ENCODE data around the gene SPSB1. TPM values are rescaled to one million over a fixed set of nuclear protein-coding genes. Genes with fewer than 3 reads are reported as not detected.

The SPSB1 gene
- total RNA-seq, 4 donors from 2014 or later = 33.5 to 111 (median 76.3) TPM

DNA sequence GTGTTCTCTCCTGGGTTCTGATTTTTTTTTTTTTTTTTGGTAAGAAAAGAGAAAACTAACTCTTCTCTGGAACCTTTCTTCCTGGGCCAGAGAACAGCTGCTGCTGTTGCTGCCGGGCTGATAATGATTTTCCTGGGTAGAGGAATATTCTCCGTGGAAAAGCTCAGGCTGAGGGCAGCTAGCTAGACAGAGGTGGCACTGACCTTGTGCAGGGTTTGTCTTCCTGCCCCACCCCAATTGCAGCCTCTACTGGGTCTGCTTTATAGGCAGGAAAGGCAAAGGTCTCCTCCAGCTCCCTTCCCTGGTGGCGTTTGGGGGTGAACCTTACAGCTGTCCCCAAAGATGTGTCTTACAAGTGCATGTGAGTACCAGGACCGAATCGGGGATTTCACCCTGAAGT is 79.3 kb downstream of the SPSB1 start:
- ATAC-seq (ENCODE audit: low FRiP score) (no peak), DNase-seq (ENCODE audit: low spot score) (no peak)
- TF ChIP-seq, protein P1, sequence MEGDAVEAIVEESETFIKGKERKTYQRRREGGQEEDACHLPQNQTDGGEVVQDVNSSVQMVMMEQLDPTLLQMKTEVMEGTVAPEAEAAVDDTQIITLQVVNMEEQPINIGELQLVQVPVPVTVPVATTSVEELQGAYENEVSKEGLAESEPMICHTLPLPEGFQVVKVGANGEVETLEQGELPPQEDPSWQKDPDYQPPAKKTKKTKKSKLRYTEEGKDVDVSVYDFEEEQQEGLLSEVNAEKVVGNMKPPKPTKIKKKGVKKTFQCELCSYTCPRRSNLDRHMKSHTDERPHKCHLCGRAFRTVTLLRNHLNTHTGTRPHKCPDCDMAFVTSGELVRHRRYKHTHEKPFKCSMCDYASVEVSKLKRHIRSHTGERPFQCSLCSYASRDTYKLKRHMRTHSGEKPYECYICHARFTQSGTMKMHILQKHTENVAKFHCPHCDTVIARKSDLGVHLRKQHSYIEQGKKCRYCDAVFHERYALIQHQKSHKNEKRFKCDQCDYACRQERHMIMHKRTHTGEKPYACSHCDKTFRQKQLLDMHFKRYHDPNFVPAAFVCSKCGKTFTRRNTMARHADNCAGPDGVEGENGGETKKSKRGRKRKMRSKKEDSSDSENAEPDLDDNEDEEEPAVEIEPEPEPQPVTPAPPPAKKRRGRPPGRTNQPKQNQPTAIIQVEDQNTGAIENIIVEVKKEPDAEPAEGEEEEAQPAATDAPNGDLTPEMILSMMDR (IDR thresholded peaks at IDR 0.05) = no peak

DNA sequence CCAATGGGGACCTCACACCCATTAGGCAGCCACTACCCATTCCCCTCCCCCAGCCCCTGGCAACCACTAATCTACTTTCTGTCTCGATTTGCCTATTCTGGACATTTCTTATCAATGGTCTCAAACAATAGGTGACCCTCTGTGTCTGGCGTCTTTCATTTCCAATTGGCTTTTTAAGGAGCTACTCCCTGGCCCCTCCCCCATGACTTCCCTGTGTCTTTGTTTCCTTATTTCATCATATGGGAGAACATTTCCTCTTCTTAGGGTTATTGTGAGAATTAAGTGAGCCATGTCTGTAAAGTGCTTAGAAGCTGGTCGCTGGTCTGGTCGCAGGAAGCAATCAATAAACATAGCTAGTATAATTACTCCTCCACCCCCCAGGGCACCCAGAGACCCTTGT is 80.9 kb downstream of the SPSB1 start:
- TF ChIP-seq, protein P1 (IDR thresholded peaks at IDR 0.05) = no peak
- no peak for ATAC-seq (ENCODE audit: low FRiP score)
- no peak for DNase-seq (ENCODE audit: low spot score)

DNA sequence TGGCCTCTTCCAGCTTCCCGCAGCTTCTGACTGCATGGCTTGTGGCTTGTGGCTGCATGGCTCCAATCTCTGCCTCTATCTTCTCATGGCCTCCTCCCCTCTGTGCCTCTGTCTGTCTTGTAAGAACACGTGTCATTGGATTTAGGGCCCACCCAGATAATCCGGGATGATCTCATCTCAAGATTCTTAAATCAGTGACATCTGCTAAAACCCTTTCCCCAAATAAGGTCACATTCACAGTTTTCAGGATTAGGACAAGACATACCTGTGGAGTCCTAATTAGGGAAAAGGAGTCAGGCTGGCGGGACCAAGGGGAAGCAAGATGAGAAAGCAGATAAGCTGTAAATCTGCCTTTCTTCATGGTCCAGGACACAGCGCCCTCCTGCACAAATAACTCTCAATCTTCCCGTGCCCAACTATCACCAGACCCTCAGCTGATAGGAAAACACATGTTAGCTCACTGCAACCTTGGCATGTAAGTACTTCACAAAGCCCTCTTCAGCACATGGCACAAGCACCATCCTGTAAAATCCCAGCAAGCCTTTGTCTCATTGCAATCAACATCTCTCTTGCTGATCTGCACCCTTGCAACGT is 82.2 kb downstream of the SPSB1 start:
- TF ChIP-seq, protein P1 (IDR thresholded peaks at IDR 0.05) = no peak
- DNase-seq (ENCODE audit: low spot score) (no peak), ATAC-seq (ENCODE audit: low FRiP score) (no peak)

DNA sequence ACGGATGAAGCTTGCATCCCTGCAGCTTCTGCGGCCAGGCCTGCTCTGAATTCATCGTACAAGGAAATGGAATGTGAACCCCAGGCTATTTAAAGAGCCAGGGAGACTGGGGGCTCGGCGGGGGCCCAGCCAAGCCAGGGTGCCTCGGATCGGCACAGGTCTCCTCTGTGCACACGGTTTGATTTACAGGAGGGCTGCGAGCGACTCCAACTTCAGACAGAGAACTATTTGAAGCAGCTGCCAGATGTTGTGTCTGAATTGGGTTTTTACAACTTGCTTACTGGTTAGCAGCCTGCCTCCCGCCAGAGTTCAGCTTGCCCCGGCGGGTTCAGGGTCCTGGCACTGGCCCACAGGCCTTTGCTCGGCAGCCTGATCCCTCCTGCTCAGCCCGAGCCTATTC is 83.2 kb downstream of the SPSB1 start:
- DNase-seq (ENCODE audit: low spot score) = no peak
- no peak for ATAC-seq (ENCODE audit: low FRiP score)
- TF ChIP-seq, protein P1 (IDR thresholded peaks at IDR 0.05) = no peak

DNA sequence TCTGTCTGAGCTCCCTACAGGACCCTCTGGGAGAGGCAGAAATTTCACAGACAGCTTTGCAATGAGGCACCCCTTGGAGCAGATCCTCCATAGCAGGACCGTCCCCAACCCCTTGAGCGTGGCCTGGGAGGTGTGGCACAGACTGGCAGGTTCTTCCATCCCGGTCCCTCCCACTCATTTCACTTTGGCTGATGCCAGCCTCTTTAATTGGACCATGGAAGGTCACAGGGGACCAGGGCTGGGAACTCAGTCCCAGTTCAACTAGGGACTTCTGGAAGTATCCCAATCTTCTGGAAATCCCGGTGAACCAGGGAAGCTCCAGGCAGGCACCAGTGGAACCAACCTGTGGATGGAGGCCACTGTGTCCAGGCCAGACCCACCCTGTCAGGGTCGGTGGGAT is 83.7 kb downstream of the SPSB1 start:
- ATAC-seq (ENCODE audit: low FRiP score) = peak; percentile 11
- TF ChIP-seq, protein P1 (IDR thresholded peaks at IDR 0.05) = no peak
- no peak for DNase-seq (ENCODE audit: low spot score)

DNA sequence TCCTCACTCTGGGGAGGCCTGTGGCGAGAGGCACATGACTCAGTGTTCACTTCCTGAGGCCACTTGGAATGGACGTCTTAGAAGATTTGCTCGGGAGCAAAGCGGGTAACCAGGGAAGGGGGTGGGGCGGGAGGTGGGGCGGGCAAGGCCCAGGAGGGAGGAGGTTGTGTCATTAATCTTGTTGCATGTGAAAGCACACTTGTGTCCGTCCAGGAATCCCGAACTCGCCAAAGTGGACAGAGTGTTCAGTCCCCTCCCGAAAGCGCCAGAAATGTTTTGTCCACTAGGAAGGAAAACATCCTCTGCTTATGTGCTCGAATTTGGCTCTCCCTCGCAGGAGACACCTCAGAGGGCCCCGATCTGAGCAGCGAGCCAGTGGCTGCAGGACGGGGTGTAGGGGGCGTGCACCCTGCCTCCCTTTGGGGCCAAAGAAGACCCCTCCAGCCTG is 84.2 kb downstream of the SPSB1 start:
- TF ChIP-seq, protein P1 (IDR thresholded peaks at IDR 0.05) = no peak
- peak; percentile 28 for ATAC-seq (ENCODE audit: low FRiP score)
- DNase-seq (ENCODE audit: low spot score) = no peak

DNA sequence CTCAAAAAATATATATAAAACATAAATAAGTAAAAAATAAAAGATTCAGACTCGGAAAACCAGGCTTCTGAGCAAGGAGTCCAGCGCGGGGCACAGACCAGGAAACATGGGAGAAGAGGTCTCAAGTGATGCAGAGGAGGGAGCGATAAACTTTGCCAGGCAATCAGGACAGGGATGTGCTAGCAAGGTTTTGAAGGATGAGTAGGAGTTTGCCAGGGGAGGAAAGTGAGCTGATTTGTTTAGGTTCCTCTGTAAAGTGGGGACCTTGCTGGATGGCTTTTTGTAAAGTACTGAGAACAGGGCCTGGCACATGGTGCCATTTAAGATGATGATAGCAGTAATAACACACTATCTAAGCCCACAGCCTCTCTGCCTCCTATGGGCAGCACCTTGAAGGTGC is 86.1 kb downstream of the SPSB1 start:
- TF ChIP-seq, protein P1 (IDR thresholded peaks at IDR 0.05) = no peak
- ATAC-seq (ENCODE audit: low FRiP score) (no peak), DNase-seq (ENCODE audit: low spot score) (no peak)

Measured in omental fat pad (tissue), 4 donors.